Fibroblast of skin of scalp (primary cell): ENCODE measurements around the gene CDH23.

Experiments used
- DNase-seq: peaks from one replicate; pipeline ENCODE4 v3.0.0-alpha.2; 2013

CDH23 gene

GRCh38 chr10:71782221-71782916 is 385.6 kb downstream of the CDH23 start:
- no peak for DNase-seq

- DNase-seq, result no peak
Observed at GRCh38 chr10:71782917-71783490, 386.3 kb downstream of the CDH23 start.

GRCh38 chr10:71783917-71784678 is 387.4 kb downstream of the CDH23 start:
- no peak for DNase-seq

GRCh38 chr10:71784679-71785272 is 388.1 kb downstream of the CDH23 start:
- DNase-seq, result no peak

DNA sequence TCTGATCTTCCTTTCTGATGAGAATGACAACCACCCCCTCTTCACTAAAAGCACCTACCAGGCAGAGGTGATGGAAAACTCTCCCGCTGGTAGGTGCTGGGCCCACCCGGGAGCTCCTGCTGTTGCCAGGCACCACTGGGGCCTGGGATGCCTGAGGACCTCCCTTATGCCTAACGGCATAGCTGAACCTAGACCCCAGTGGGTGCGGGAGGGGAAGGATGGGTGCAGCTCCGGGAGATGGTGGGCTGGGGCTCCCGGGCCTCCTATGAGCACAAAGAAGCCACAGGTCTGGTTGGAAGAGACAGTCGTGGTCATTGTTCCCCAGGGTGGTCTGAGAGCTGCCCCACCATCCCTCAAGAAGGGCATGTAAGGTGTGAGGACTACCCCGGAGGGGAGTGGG is 392.2 kb downstream of the CDH23 start:
- DNase-seq, result no peak

DNA sequence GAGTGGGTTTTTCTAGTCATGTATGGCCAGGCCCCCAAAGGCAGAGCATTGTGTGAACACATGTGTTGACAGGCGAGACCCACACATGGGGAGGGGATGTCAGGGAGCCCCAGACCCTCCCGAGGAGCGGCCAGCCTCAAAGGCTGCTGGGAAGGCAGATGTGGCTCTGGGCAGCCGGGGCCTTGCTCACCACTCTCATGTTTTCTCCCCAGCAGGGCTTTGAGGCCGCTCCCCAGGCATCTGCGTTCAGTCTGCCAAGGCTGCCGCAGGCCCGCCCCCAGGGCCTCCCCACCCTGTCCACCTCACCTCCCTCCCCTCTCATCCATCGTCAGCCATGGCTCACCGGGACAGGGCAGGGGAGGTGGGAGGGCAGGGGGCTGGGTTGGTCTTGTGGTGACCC is 393.2 kb downstream of the CDH23 start:
- DNase-seq, result no peak

DNA sequence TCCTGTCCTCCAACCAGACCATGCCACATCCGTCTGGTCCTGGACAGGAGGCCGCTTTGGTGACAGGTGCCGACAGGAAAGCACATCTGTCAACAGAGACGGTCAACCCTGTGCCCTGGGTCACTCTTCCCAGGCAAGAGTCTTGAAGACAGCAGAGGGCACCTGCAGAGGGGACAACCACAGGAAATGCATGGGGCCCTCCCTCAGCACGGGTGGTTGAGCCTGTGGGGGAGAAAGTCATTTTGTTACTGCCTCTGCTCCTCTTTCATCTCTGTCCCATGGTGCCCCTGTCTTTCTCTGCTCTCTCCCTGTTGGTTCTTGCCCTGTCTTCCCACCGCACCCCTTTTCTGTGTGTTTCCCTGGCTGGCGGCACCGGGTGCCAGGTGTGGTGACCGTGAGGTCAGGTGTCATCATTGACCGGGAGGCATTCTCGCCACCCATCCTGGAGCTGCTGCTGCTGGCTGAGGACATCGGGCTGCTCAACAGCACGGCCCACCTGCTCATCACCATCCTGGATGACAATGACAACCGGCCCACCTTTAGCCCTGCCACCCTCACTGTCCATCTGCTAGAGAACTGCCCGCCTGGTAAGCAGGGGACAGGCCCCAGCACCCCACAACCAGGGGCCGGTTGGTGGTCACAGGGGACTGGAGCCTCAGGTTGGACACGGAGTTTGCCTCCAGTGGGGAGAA is 394.2 kb downstream of the CDH23 start:
- no peak for DNase-seq

DNA sequence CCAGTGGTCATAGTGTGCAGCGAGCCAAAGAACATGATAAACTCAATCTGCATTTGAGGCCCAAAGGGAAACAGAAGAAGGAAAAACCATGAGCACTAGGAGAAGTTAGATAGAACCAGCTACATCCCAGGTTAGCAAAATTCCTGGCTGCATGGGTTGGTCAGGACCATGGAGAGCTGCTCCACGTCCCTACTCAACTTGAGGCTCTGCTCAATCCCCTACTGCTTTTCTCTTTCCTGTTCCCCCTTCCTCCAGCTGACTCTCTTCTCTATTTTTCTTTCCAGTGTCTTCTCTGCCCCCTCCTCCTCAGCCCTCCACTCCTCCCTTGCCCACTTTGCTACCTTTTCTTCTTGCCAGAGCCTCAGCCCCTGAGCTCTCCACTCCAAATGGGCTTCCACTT is 398.5 kb downstream of the CDH23 start:
- peak; percentile 24 for DNase-seq

DNA sequence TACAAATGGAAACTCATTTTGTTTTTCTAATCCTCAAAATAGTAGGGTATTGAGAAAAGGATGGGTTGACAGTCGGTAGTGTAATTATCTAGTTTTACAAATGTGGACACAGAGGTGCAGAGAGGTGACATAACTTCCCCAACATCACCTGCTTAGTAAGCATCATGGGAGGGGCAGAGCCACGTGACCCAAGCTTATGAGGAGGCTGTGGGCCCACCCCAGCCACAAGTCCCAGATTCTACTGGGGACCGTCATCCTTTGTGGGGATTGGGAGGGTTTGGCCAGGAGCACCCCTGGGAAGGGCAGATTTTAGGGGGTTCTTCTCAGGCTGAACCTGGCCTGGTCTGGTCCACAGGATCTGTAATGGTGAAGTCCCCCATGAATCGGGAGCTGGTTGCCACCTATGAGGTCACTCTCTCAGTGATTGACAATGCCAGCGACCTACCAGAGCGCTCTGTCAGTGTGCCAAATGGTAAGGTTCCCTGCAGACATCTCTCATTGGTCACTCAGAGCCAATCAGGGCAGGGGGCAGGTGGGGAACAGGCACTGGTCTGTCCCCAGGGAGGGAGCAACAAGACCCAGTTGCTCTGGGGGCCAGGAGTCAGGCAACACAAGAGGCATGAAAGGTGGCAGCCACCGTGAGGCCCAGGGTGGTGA is 400.2 kb downstream of the CDH23 start:
- no peak for DNase-seq

DNA sequence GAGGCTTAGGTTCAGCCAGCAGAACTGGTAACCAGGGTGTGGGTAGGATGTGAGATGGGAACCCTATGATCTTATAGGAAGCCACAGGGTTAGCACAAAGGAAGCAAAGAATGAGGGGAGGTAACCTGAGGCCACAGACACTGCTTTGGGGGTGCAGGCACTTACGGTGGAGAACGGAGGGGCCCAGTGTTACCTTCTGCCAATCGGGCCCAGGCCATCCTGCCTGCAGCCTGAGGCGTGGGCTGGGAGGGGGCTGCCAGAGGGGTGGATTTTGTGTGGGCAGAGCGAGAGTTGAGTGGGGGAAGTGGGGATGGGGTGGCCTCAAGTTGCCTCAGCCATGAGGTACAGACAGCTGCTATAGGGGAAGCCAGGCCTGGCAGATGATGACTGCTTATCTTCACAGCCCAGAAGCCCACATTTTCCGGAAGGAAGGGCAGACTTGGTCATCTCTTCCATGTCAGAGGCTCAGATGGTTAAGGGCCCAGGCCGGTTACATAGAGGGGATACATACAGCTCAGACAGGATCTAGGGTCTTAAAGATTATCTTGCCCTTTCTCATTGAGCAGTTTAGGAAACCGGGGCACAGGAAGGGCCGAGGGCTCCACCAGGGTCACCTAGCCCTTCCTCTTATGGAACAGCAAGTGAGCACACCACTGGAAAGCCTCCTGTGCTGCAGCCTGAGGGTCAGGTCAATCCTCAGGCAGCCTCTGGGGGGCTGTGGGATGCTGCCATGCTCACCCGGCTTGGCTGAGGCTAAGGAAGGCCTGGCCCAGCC is 401.0 kb downstream of the CDH23 start:
- DNase-seq, result no peak

GRCh38 chr10:71798308-71798624 is 401.5 kb downstream of the CDH23 start:
- DNase-seq, result no peak

- no peak for DNase-seq
Observed at GRCh38 chr10:71799112-71799511, 402.4 kb downstream of the CDH23 start.

- DNase-seq, result no peak
Observed at GRCh38 chr10:71799608-71800453, 403.1 kb downstream of the CDH23 start.

GRCh38 chr10:71801361-71801760 is 404.6 kb downstream of the CDH23 start:
- no peak for DNase-seq

- DNase-seq, result no peak
Observed at GRCh38 chr10:71802235-71802634, 405.5 kb downstream of the CDH23 start.

GRCh38 chr10:71802715-71803488 is 406.2 kb downstream of the CDH23 start:
- no peak for DNase-seq

- DNase-seq, result no peak
Observed at GRCh38 chr10:71804077-71804476, 407.4 kb downstream of the CDH23 start.

DNA sequence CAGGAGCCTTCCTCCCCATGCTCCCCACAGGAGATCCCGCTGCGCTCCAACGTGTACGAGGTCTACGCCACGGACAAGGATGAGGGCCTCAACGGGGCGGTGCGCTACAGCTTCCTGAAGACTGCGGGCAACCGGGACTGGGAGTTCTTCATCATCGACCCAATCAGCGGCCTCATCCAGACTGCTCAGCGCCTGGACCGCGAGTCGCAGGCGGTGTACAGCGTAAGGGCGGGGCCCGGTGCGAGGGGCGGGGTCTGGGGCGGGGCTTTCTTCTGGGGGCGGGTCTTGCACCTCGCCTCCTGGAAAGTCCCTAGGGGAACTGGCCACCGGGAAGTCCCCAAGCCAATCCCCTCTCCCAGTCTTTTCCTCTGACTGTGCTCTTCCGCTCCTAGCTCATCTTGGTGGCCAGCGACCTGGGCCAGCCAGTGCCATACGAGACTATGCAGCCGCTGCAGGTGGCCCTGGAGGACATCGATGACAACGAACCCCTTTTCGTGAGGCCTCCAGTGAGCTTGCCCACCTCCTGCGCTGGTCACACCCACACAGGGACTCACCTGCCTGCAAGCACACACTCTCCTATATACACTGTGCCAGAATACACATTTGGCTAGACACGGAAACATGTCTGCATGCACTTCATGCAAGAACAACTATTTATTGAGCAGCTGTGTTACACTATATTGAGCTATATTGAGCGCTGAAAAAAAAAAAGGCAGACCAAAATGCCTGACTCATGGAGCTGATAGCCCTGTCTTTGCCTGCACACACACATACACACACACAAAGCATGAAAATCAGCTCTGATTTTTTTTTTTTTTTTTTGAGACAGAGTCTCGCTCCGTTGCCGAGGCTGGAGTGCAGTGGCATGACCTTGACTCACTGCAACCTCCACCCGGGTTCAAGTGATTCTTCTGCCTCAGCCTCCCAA is 409.3 kb downstream of the CDH23 start:
- peak; percentile 21 for DNase-seq
